Islet precursor cell (in vitro differentiated cells): ENCODE measurements around the gene SLC32A1.

Experiments used
- DNase-seq: peaks from one replicate; pipeline ENCODE4 v3.0.0-alpha.2; 2018

SLC32A1 gene

DNA sequence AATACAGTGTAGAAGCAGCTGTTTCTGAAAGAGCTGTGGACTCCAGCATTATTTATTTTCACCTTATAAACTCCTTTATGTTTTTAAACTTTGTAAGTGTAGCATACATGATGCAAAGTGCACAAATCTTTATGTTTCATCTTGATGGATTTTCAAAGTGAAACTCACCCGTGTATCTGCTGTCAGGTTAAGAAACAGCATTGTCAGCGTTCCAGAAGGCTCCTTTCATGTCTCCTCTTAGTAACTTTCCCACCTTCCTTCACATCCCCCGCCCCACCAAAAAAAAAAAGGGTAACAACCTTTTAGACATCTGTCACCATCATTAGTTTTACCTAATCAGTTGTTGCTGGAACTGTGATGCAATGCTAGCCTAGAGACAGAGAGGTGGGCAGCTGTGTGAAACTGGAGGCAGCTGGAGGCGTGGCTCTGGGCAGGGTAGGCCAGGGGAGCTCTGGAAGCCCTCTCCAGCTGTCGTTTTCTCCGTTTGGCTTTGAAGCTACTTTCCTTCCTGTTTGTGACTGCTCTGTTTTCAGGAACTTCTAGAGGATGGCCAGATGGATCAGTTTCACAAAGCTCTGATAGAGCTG, 31.1 kb downstream of the SLC32A1 start:
- DNase-seq, result no peak

GRCh38 chr20:38757145-38757775, 33.0 kb downstream of the SLC32A1 start:
- no peak for DNase-seq

DNA sequence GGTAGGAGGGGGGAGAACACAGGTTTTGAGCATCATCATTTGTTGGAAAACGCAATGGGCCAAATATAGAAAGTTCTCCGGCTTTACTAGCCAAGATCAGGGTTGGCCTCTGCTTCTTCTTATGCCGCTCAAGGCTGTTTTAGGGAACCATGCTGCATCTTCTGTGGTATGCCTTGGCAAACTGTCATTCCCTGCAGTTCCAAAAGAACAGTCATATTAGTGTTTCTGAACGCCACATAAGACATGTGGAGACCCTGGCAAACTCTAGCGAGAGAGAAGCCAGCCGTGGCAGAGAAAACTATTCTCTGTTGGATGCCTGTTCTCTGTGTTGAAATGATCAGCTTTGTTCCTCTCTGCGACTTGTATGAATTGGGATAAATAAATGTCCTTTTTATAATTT, 34.8 kb downstream of the SLC32A1 start:
- no peak for DNase-seq

GRCh38 chr20:38760978-38761377, 36.7 kb downstream of the SLC32A1 start:
- DNase-seq, result no peak

GRCh38 chr20:38762174-38762573, 37.9 kb downstream of the SLC32A1 start:
- no peak for DNase-seq

- no peak for DNase-seq
Measured at GRCh38 chr20:38763616-38764015, 39.3 kb downstream of the SLC32A1 start.

DNA sequence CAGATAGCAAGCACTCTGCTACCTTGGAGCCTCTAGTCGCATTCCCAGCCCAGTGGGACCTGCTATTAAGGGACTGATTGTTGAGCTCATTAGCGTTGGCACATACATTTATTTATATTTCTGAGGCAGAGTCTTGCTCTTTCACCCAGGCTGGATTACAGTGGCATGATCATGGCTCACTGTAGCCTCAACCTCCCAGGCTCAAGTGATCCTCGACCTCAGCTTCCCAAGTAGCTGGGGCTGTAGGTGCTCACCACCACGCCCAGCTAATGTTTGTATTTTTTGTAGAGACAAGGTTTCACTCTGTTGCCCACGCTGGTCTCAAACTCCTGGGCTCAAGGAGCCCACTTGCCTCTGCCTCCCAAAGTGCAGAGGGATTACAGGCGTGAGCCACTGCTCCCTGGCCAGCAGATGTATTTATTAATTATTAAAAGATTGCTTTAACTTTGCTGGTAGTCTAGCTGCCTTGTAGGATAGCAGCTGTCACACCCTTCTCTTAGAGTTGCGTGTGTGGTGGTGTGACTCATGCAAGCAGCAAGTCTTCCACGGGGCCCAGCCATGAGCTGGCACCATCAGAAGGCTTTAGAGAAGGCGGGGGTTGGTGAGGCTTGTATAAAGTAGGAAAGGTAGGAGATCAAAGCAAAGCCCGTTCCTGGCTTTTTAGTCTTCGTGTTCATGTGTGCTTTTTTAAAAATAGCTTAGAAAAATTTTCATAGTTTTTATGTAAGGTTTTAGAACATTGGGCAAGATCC, 40.5 kb downstream of the SLC32A1 start:
- peak; percentile 76 for DNase-seq

DNA sequence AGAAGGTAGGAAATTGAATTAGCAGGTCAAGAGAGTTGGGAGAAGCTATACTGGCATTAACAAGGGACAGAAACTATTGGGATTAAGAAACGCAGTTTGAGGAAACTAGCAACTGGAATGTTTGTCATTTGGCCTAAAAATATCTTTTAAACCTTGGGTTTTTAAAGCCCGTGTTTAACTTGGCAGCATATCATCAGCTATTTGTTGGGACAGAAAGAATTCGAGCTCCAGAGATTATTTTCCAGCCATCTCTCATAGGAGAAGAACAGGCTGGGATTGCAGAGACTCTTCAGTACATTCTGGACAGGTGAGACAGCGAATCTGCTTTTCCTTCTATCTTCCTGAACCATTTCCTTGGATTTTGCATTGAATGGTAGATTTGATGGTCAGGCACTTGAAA, 41.8 kb downstream of the SLC32A1 start:
- no peak for DNase-seq

- no peak for DNase-seq
Measured at GRCh38 chr20:38769376-38770295, 45.4 kb downstream of the SLC32A1 start.

DNA sequence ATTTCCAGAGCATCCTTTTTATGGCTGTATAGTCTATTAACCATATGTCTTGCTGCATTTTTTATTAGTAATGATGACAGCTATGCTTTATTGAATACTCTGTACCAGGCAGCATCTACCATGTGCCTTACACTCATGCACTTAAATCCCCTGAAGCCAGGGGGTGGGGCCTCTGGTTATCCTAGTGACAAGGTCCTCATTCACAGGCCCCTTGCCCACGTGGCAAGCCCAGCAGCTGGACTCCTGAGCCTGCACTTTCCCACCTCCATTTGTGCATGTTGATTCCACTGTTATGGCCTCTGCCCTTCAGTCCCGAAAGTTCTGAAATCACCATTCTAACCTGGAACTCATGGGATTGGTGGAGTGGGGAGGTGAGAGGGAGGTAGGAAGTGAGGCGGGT, 46.3 kb downstream of the SLC32A1 start:
- no peak for DNase-seq

- no peak for DNase-seq
Measured at GRCh38 chr20:38770970-38771369, 46.7 kb downstream of the SLC32A1 start.

- DNase-seq, result no peak
Measured at GRCh38 chr20:38771621-38772020, 47.3 kb downstream of the SLC32A1 start.

GRCh38 chr20:38774167-38774566, 49.9 kb downstream of the SLC32A1 start:
- no peak for DNase-seq

- no peak for DNase-seq
Measured at GRCh38 chr20:38776363-38776762, 52.1 kb downstream of the SLC32A1 start.
